GM18526 (cell line): ENCODE measurements around the gene EIF3F.

Experiments used
- POLR2A ChIP-seq: IDR thresholded peaks from 3 replicates; pipeline ENCODE4 v1.6.1; 2011; ENCODE audit not compliant: insufficient read length; ENCODE audit errors: extremely low read depth

EIF3F gene

GRCh38 chr11:8011981-8012444 is 24.9 kb downstream of the EIF3F start:
- TF ChIP-seq POLR2A, result no peak

- TF ChIP-seq POLR2A, result no peak
Measured at GRCh38 chr11:8013833-8014232, 26.7 kb downstream of the EIF3F start.

- TF ChIP-seq POLR2A, result no peak
Measured at GRCh38 chr11:8015753-8016239, 28.7 kb downstream of the EIF3F start.

GRCh38 chr11:8016440-8016839 is 29.3 kb downstream of the EIF3F start:
- no peak for TF ChIP-seq POLR2A

GRCh38 chr11:8017071-8017470 is 29.9 kb downstream of the EIF3F start:
- no peak for TF ChIP-seq POLR2A

- TF ChIP-seq POLR2A, result no peak
Measured at GRCh38 chr11:8017894-8018483, 30.9 kb downstream of the EIF3F start.

- TF ChIP-seq POLR2A, result no peak
Measured at GRCh38 chr11:8018484-8019313, 31.6 kb downstream of the EIF3F start.

- TF ChIP-seq POLR2A, result no peak
Measured at GRCh38 chr11:8019314-8020243, 32.4 kb downstream of the EIF3F start.

GRCh38 chr11:8020244-8020597 is 33.1 kb downstream of the EIF3F start:
- no peak for TF ChIP-seq POLR2A

GRCh38 chr11:8021920-8022319 is 34.8 kb downstream of the EIF3F start:
- no peak for TF ChIP-seq POLR2A

GRCh38 chr11:8022876-8023275 is 35.7 kb downstream of the EIF3F start:
- no peak for TF ChIP-seq POLR2A

GRCh38 chr11:8023831-8024555 is 36.9 kb downstream of the EIF3F start:
- no peak for TF ChIP-seq POLR2A

- TF ChIP-seq POLR2A, result no peak
Measured at GRCh38 chr11:8025123-8025522, 38.0 kb downstream of the EIF3F start.

GRCh38 chr11:8025816-8026215 is 38.7 kb downstream of the EIF3F start:
- TF ChIP-seq POLR2A, result no peak

GRCh38 chr11:8026982-8027381 is 39.8 kb downstream of the EIF3F start:
- TF ChIP-seq POLR2A, result no peak
